ENCODE data around the gene PEDS1.
"Not testable (repeated sequence)": the region's sequence is repeated elsewhere in the genome, so short reads cannot be mapped to it uniquely, and the experiment has no call there.

Gene PEDS1

GRCh38 chr20:50190251-50191064 is 36.9 kb upstream of the PEDS1 start, which contains the start of gene CEBPB:
Gene CEBPB (plus strand): TSS chr20:50190830. CDS start chr20:50191034, 204 bp downstream.
- DNase-seq (ENCODE audit: low spot score), result peak; percentile 95

- DNase-seq (ENCODE audit: low spot score), result no peak
These were observed 36.2 kb upstream of the PEDS1 start for GRCh38 chr20:50189681-50190250.

DNA sequence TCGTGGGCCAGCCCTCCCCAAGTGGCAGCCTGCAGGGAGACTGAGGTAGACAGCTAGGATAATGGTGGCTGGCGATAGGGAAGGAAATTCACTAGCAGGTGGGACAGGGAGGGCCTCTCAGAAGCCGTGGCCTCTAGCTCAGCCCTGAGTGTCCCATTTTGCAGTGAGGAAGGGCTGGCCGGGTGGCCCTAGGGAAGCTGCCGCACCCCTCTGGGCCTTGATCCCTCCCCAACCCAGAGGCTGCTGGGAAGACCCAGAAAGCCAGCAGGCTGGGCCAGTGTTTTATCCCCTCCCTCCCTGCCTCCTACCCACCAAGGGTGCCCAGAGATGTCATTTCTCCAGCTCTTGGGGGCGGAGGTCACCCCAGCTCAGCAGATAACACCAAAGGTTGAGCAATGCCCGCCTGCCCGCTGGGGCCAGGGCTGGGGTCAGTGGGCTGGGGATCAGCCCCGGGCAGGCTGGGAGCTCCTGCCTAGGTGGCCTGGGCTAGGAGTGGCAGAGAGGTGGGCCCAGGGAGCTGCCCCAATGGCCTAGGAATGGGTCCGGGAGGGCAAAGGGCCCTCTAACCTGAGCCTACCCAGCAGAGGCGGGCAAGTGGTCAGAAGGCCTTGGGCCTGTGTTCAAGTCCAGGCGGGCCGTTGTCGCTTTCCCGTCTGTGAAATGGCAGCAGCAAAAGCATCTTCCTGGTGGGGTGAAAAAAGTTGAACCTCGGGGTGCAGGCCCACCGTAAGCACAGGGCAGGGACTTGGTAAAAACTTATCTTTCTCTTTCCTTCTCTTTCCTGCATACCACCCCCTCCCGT is 35.6 kb upstream of the PEDS1 start:
- no peak for DNase-seq (ENCODE audit: low spot score)

DNA sequence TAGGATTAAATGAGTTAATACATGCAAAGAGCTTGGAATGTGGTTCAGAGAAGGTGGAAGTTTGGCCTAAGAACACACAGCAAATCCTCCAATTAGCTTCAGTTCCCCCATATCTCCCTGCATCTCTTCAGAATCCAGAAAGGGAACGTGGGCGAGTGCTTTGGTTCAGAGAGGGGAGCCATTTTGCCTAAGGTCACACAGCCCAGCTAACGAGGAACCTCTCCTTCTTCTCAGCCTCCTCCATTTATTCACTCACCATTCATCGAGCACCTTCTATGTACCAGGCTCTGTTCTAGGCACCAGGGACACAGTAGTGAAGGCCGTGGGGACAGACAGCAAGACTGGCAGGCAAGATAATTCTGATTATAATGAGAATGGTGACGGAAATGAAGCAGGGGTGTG is 34.8 kb upstream of the PEDS1 start:
- DNase-seq (ENCODE audit: low spot score), result no peak

GRCh38 chr20:50187403-50188051 is 34.0 kb upstream of the PEDS1 start:
- no peak for DNase-seq (ENCODE audit: low spot score)

GRCh38 chr20:50186987-50187402 is 33.5 kb upstream of the PEDS1 start:
- DNase-seq (ENCODE audit: low spot score), result no peak

- peak; percentile 95 for DNase-seq (ENCODE audit: low spot score)
These were observed 32.8 kb upstream of the PEDS1 start for GRCh38 chr20:50186151-50186885.

GRCh38 chr20:50185426-50185825 is 31.9 kb upstream of the PEDS1 start:
- no peak for DNase-seq (ENCODE audit: low spot score)

- DNase-seq (ENCODE audit: low spot score), result no peak
These were observed 28.8 kb upstream of the PEDS1 start for GRCh38 chr20:50182346-50182745.

DNA sequence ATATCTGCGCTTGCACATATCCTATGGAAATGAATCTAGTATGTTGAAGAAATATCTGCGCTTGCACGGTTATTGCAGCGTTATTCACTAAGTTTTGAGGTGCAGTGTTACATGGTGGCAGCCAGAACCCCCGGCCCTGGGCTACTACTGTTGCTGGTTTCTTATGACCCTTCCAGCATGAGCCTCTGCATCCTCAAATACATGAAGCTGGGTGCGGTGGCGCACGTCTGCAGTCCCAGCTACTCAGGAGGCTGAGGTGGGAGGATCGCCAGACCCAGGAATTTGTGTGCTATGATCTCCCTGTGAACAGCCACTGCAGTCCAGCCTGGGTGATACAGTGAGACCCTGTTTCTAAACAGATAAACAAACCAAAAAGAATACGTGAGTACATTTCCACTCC is 27.8 kb upstream of the PEDS1 start:
- no peak for DNase-seq (ENCODE audit: low spot score)

GRCh38 chr20:50178672-50179071 is 25.1 kb upstream of the PEDS1 start:
- DNase-seq (ENCODE audit: low spot score), result not testable (repeated sequence)

DNA sequence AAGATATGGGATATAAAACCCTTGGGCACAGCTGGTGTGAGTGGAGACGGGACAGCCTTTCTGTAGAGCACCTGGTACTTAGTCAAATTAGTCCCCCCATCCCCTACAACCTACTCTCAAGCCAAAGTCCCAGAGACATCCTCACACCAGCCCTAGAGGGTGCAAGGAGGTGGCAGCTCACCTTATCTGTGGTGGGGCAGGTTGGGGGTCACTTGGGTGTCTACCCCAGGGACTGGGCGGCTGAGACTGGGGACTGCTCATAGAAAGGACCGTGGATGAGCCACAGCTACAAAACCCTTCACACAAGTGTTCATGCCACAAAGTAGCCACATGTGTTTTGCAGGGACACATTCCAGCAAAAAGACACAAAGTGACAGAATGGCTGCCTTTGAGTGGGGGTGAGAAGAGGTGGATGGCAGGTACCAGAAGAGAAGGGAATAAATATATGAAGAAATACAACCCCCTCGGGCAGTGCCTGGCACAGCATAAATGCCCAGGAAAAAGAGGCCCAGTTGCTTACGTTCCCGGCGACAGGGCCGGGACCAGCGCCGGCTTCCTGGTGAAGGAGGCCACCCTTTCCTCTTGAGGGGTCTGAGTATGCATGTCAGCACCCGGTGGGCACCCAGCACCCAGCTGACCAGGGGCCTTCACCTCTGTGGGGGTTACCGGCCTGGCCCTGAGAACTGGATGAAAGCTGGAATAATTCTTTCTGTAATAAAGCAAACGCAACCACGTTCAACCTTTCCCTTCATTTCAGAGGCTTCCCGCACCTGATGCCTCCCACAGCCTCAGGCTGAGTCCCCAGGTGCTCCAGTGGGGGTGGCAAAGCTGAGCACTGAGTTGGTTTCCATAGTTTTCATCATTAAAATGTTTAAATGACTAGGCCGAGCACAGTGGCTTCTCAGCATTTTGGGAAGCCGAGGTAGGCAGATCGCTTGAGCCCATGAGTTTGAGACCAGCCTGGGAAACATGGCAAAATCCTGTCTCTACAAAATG is 22.7 kb upstream of the PEDS1 start:
- no peak for DNase-seq (ENCODE audit: low spot score)

DNA sequence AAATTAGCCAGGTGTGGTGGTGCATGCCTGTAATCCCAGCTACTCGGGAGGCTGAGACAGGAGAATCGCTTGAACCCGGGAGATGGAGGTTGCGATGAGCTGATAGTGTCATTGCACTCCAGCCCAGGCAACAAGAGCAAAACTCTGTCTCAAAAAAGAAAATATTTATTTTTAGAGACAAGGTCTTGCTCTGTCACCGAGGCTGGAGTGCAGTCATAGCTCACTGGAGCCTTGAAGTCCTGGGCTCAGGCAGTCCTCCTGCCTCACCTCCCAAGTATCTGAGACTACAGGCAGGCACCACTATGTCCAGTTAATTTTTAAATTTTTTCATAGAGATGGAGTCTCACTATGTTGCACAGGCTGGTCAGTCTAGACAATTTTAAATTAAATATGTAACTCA is 20.9 kb upstream of the PEDS1 start:
- no peak for DNase-seq (ENCODE audit: low spot score)

DNA sequence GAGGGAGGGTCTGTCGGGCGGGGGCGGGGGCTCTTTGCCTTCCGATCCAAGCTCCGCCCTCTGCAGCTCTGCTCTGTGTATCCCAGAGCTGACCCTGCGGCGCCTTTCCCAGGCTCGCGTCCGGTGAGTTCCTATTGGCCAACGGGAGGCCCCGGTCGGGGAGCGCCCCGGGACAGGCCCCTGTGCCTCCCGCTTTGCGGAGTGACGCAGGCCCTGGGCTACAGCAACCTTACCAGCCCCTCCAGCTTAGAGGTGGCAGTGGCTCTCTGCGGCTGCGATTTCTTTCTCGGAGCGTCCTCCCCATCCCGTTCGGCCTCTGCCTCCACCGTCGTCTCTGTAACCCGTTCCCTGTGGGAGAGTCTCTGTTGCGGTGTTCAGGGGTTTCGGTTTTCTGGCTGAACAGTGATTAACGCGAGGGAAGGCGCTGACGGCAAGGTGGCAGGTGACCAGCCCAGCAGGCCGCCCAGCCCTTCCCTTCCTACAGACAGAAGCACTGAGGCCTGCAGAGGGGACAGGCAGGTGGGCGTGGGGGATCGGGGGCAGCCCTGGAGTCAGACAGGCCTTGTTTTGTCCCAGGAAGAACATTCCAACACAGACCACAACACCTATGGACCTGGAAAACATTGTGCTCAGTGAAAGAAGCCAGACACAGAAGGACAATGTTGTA is 19.0 kb upstream of the PEDS1 start:
- DNase-seq (ENCODE audit: low spot score), result peak; percentile 90

GRCh38 chr20:50170549-50171220 is 17.2 kb upstream of the PEDS1 start:
- DNase-seq (ENCODE audit: low spot score), result no peak

DNA sequence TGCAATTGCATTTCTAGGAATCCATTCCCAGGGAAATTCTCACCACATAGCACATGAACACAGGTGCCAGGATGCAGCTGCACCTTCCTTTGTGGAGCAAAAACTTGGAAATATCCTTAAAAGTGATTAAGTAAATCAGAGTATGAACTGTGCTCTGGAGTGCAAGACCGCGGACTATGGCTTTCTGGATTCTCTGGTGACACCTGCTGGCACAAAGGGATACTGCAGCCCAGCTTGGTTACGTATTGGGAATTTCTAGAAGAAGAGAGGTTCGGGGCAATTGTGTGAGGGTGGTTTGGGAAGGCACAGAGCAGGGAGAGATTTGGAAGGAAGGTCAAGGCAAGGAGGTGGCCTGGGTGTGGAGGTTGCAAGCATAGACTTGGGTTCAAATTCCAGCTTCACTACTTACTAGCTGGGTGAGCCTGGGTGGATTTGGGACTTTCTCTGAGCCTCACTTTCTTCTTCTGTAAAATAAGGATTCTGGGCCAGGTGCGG is 15.9 kb upstream of the PEDS1 start:
- peak; percentile 80 for DNase-seq (ENCODE audit: low spot score)

- peak; percentile 78 for DNase-seq (ENCODE audit: low spot score)
These were observed 12.4 kb upstream of the PEDS1 start for GRCh38 chr20:50165684-50166554.

All from ecto neural progenitor cell (in vitro differentiated cells).